RWPE1 (cell line): ENCODE results near the gene HMG20A.

Experiments
- CTCF ChIA-PET: fragments of 350-600 bp; sonication (Branson Sonifier 250); formaldehyde crosslinking; extraction: SDS; loops from one replicate; lab custom pipeline; 2021; lab: Yijun Ruan, JAX
- POLR2A ChIA-PET: fragments of 400-600 bp; formaldehyde crosslinking; extraction: SDS; loops from one replicate; lab custom pipeline; 2020; ENCODE audit warnings: antibody characterized with exemption; ENCODE audit not compliant: low non-redundant PET; lab: Yijun Ruan, JAX
- DNase-seq: peaks from one replicate; pipeline ENCODE4 v3.0.0; 2012; ENCODE audit warnings: low spot score
- H3K27ac ChIP-seq: fragments of 450-650 bp; 2 replicates; pipeline ENCODE4 v1.5.1; 2017
- CTCF ChIP-seq: fragments of 450-650 bp; conservative IDR thresholded peaks from 2 replicates; pipeline ENCODE4 v1.5.1; 2017; ENCODE audit warnings: low read depth, mild to moderate bottlenecking

Gene HMG20A

GRCh38 chr15:77532067-77532710 is 111.5 kb downstream of the HMG20A start:
- ChIA-PET POLR2A (no interaction called here), CTCF (interaction anchor here (0.6 to 1.8 kb wide), 2 partner anchors 11 to 411 kb away, joined by 3 to 9 read pairs; no protein-coding TSS in a partner anchor)
- no peak for TF ChIP-seq CTCF

GRCh38 chr15:77532846-77533245 is 112.2 kb downstream of the HMG20A start:
- DNase-seq, result no peak
- TF ChIP-seq CTCF, result no peak
- ChIA-PET CTCF (interaction anchor here (1.8 kb wide), 1 partner anchor 10 kb away, joined by 9 read pairs; no protein-coding TSS in a partner anchor), POLR2A (no interaction called here)
- no peak overlapping the region for H3K27ac ChIP-seq

More at GRCh38 chr15:77532067-77532710, 111.5 kb downstream of the HMG20A start:
- no peak for DNase-seq
- H3K27ac ChIP-seq, result no peak overlapping the region

GRCh38 chr15:77533578-77534430 is 113.1 kb downstream of the HMG20A start:
- no peak for TF ChIP-seq CTCF
- DNase-seq, result no peak
- H3K27ac ChIP-seq, result no peak overlapping the region
- CTCF ChIA-PET, result interaction anchor here (0.6 kb wide), 1 partner anchor 31 kb away, joined by 3 read pairs; no protein-coding TSS in a partner anchor
- POLR2A ChIA-PET, result no interaction called here
